Fibroblast of lung (primary cell): ENCODE measurements around the gene DGAT2L6. TPM values are rescaled to one million over a fixed set of nuclear protein-coding genes. Genes with fewer than 3 reads are reported as not detected.

ENCODE experiments used
- DNase-seq, 2 donors: peaks; one replicate each; pipeline versions ENCODE4 v3.0.0 to v3.0.0-alpha.2; 2010; ENCODE audit warnings: low read depth in 2 of 2
- H2AFZ ChIP-seq: 2 replicates; pipeline ENCODE4 v1.5.1; 2012; ENCODE audit warnings: low read length, control low read depth, inconsistent platforms
- H3K27ac ChIP-seq: 2 replicates; pipeline ENCODE4 v1.5.1; 2011; ENCODE audit warnings: low read length, control low read depth; ENCODE audit not compliant: insufficient read depth
- H3K27me3 ChIP-seq: 2 replicates; pipeline ENCODE4 v1.5.1; 2011; ENCODE audit warnings: mild to moderate bottlenecking, low read length; ENCODE audit not compliant: control insufficient read depth, insufficient read depth
- H3K36me3 ChIP-seq: 2 replicates; pipeline ENCODE4 v1.5.1; 2011; ENCODE audit warnings: low read length; ENCODE audit not compliant: control insufficient read depth, insufficient read depth
- H3K4me1 ChIP-seq: 2 replicates; pipeline ENCODE4 v1.5.1; 2011; ENCODE audit warnings: low read length; ENCODE audit not compliant: control insufficient read depth, insufficient read depth; ENCODE audit errors: extremely low read depth
- H3K4me2 ChIP-seq: 2 replicates; pipeline ENCODE4 v1.5.1; 2011; ENCODE audit warnings: low read length, control low read depth; ENCODE audit not compliant: insufficient read depth; ENCODE audit errors: extremely low read depth
- H3K4me3 ChIP-seq, 4 experiments: fragments of 200-600 bp in 1 of 4; sonication (generic) in 1 of 4; replicated peaks in 1 of 4; 2 replicates each; pipeline ENCODE4 v1.5.1; 2011 to 2016; ENCODE audit warnings: low read length in 4 of 4, low read depth in 3 of 4, mild to moderate bottlenecking in 3 of 4, control low read depth in 2 of 4, inconsistent platforms in 1 of 4, mixed read lengths in 1 of 4; ENCODE audit not compliant: insufficient read depth in 1 of 4; ENCODE audit errors: control extremely low read depth in 1 of 4
- H3K79me2 ChIP-seq: 2 replicates; pipeline ENCODE4 v1.5.1; 2012; ENCODE audit warnings: mild to moderate bottlenecking, low read length, inconsistent platforms; ENCODE audit not compliant: control insufficient read depth, insufficient read depth
- H3K9ac ChIP-seq: 2 replicates; pipeline ENCODE4 v1.5.1; 2011; ENCODE audit warnings: mild to moderate bottlenecking, low read length, control low read depth; ENCODE audit not compliant: insufficient read depth
- H3K9me3 ChIP-seq: 2 replicates; pipeline ENCODE4 v1.5.1; 2012; ENCODE audit warnings: low read depth, low read length; ENCODE audit not compliant: control insufficient read depth, insufficient read depth
- H4K20me1 ChIP-seq: 2 replicates; pipeline ENCODE4 v1.5.1; 2011; ENCODE audit warnings: low read length; ENCODE audit not compliant: control insufficient read depth, insufficient read depth; ENCODE audit errors: extremely low read depth
- CTCF ChIP-seq, 2 donors: IDR thresholded peaks in 1 of 2; conservative IDR thresholded peaks in 1 of 2; 1 replicate in 1 of 2; 2 replicates in 1 of 2; pipeline ENCODE4 v1.5.1; 2011 to 2012; ENCODE audit warnings: low read length in 2 of 2, control low read depth in 1 of 2, inconsistent platforms in 1 of 2, low read depth in 1 of 2, mild to moderate bottlenecking in 1 of 2
- EZH2 ChIP-seq: IDR thresholded peaks from 2 replicates; pipeline ENCODE4 v1.5.1; 2012; ENCODE audit warnings: low read length, control low read depth, mild to moderate bottlenecking; ENCODE audit errors: missing control alignments
- polyA plus RNA-seq, 2 donors: library from polyadenylated mRNA; depleted of rRNA in 1 of 2; stranded (reverse) in 1 of 2; unstranded in 1 of 2; fragments of >200 nt; gene quantifications; 2 replicates each; pipeline ENCODE4 v1.2.1, GENCODE V29; 2011 to 2012; ENCODE audit warnings: missing spikeins in 1 of 2
- total RNA-seq: library from RNA; depleted of rRNA; stranded (reverse); fragments of >200 nt; gene quantifications from 2 replicates; pipeline ENCODE4 v1.2.1, GENCODE V29; 2014

DGAT2L6 gene
- total and polyA plus RNA-seq, 2 donors (not counting 1 experiment from before 2014, with no cell fraction given): not detected

- Histone ChIP-seq H4K20me1 (no peaks in the 10 kb centered on the region), H3K36me3 (no peaks in the 10 kb centered on the region), H3K4me1 (no peaks in the 10 kb centered on the region), H3K9ac (no peak overlapping the region), H3K27ac (no peak overlapping the region), H2AFZ (no peak overlapping the region), H3K4me2 (no peak overlapping the region), H3K27me3 (no peaks in the 10 kb centered on the region), H3K4me3 (no peak overlapping the region), H3K9me3 (no peaks in the 10 kb centered on the region), H3K79me2 (no peaks in the 10 kb centered on the region)
- TF ChIP-seq EZH2: no peak
- no peak for TF ChIP-seq CTCF (conservative IDR thresholded peaks at IDR 0.05 in 1 of 2, IDR thresholded peaks at IDR 0.05 in 1 of 2; ENCODE audit: low read depth in 1 of 2, low read length in 2 of 2)
- DNase-seq: no peak
These were observed 77.6 kb downstream of the DGAT2L6 start for GRCh38 chrX:70254909-70255308.

Other genes starting within 250 kb of the DGAT2L6 start
- gene AWAT2, start 127.5 kb upstream of the DGAT2L6 start, total RNA-seq: not detected in 2 replicates
- gene AWAT2, start 127.5 kb upstream of the DGAT2L6 start, polyA plus RNA-seq: 0.07 TPM in 1 of 2 replicates, not detected in the other
- not detected in 2 replicates for gene OTUD6A, start 115.0 kb upstream of the DGAT2L6 start, total RNA-seq
- gene OTUD6A, start 115.0 kb upstream of the DGAT2L6 start, polyA plus RNA-seq: not detected in 2 replicates
- gene IGBP1, start 44.0 kb upstream of the DGAT2L6 start, total RNA-seq: 81.1 and 154 TPM in 2 replicates
- gene IGBP1, start 44.0 kb upstream of the DGAT2L6 start, polyA plus RNA-seq: 60.7 and 67.2 TPM in 2 replicates
- gene AWAT1, start 57.2 kb downstream of the DGAT2L6 start, total RNA-seq: not detected in 2 replicates
- not detected in 2 replicates for gene AWAT1, start 57.2 kb downstream of the DGAT2L6 start, polyA plus RNA-seq
- under 0.01 TPM in 2 replicates for gene P2RY4, start 82.7 kb downstream of the DGAT2L6 start, total RNA-seq
- 0.05 TPM in 1 of 2 replicates, not detected in the other for gene P2RY4, start 82.7 kb downstream of the DGAT2L6 start, polyA plus RNA-seq
- not detected in 2 replicates for gene ARR3, start 90.9 kb downstream of the DGAT2L6 start, total RNA-seq
- gene ARR3, start 90.9 kb downstream of the DGAT2L6 start, polyA plus RNA-seq: not detected in 2 replicates
- gene RAB41, start 104.7 kb downstream of the DGAT2L6 start, total RNA-seq: not detected in 2 replicates
- not detected in 2 replicates for gene RAB41, start 104.7 kb downstream of the DGAT2L6 start, polyA plus RNA-seq
- 45.7 and 53.3 TPM in 2 replicates for gene PDZD11, start 112.4 kb downstream of the DGAT2L6 start, total RNA-seq
- 142 and 143 TPM in 2 replicates for gene PDZD11, start 112.4 kb downstream of the DGAT2L6 start, polyA plus RNA-seq
- gene KIF4A, start 112.6 kb downstream of the DGAT2L6 start, total RNA-seq: 1.8 and 5.6 TPM in 2 replicates
- gene KIF4A, start 112.6 kb downstream of the DGAT2L6 start, polyA plus RNA-seq: 7.1 and 23.0 TPM in 2 replicates
- not detected in 2 replicates for gene GDPD2, start 245.8 kb downstream of the DGAT2L6 start, total RNA-seq
- gene GDPD2, start 245.8 kb downstream of the DGAT2L6 start, polyA plus RNA-seq: not detected in 2 replicates